ENCODE measurements around the gene SH3BP5L.
"Not testable (repeated sequence)": the region's sequence is repeated elsewhere in the genome, so short reads cannot be mapped to it uniquely, and the experiment has no call there.

The SH3BP5L gene

DNA sequence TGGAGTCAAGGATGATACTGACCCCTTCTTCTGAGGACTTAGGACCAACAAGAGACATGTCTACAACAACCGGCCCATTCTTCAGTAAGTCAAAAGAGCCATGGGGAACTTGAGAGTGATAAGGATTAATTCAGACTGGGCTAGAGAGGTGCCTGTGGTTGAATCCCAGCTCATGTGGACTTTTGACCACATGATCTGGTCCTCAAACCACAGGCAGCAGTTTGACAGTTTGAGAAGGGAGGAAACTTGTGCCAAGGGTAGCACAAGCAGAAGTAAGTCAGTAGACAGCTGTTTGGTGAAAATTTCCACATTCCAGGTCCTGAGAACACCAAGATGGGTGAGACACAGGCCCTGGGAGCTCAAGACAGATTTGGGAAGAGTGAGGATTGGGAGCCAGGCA lies 19.8 kb downstream of the SH3BP5L start:
- Histone ChIP-seq H3K36me3 (ENCODE audit: insufficient read depth, insufficient read length, low read length) (peaks cover 11% of the 10 kb centered on the region), H3K4me3 (ENCODE audit: insufficient read length, low read depth) (no peak overlapping the region), H3K9me3 (ENCODE audit: insufficient read depth, low read length) (no peaks in the 10 kb centered on the region), H3K4me1 (ENCODE audit: insufficient read depth, insufficient read length) (no peaks in the 10 kb centered on the region), H3K27me3 (ENCODE audit: insufficient read depth, insufficient read length) (no peaks in the 10 kb centered on the region), H3K9ac (ENCODE audit: insufficient read length, low read depth) (no peak overlapping the region)
- no peak for DNase-seq (ENCODE audit: low read depth, low spot score)
- TF ChIP-seq YY1 (IDR thresholded peaks at IDR 0.05; ENCODE audit: insufficient read depth, insufficient read length) (no peak), SUZ12 (IDR thresholded peaks at IDR 0.05; ENCODE audit: extremely low read depth, insufficient read depth, insufficient read length) (no peak), ZNF274 (IDR thresholded peaks at IDR 0.05; ENCODE audit: low read depth, low read length) (no peak)

DNA sequence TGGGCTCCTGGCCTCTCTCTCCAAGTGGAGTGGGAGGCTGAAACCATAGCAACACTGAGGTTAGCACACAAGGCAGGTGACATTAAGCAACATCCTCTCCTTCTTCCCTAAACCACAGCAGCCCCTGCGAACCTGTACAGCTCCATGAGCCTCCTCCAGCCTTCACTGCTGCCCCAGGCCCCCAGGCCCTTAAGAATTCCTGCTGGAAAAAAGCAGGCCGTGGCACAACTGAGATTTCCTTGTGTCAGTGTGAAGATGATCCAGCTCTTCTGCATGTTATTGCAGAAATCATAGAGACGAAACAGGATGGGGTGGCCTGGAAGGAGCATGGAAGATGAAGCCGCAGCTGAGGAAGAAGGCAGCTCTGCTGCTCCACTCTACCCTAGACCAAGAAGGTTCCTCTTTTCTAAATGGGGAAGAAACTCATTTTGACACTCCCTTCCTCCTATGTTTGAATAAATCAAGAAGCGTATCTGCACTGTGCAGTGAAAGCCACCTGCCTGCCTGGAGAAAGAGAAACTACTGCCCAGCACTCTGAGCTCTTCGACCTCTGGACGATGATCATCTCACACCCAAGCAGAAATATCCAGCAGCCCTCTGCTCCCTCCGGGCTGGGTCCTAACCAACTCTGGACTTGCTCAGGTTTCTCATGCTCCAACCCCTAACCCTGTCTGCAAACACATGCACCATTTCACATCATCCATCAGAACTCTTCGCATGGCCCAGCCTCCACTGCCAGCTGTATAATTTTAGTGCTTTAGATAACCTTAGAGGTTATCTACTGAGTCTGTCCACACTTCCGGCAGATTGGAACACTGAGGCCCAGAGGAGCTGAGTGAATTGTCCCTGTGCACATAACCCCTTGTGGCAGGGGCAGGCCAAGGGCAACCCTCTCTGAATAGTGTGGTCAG lies 20.7 kb downstream of the SH3BP5L start:
- no peak overlapping the region for H3K9ac ChIP-seq (ENCODE audit: insufficient read length, low read depth)
- no peaks in the 10 kb centered on the region for H3K4me1 ChIP-seq (ENCODE audit: insufficient read depth, insufficient read length)
- DNase-seq (ENCODE audit: low read depth, low spot score): no peak
- no peaks in the 10 kb centered on the region for H3K9me3 ChIP-seq (ENCODE audit: insufficient read depth, low read length)
- peaks cover 3% of the 10 kb centered on the region for H3K36me3 ChIP-seq (ENCODE audit: insufficient read depth, insufficient read length, low read length)
- TF ChIP-seq ZNF274 (IDR thresholded peaks at IDR 0.05; ENCODE audit: low read depth, low read length) (no peak), YY1 (IDR thresholded peaks at IDR 0.05; ENCODE audit: insufficient read depth, insufficient read length) (no peak), SUZ12 (IDR thresholded peaks at IDR 0.05; ENCODE audit: extremely low read depth, insufficient read depth, insufficient read length) (no peak)
- H3K4me3 ChIP-seq (ENCODE audit: insufficient read length, low read depth): no peak overlapping the region
- H3K27me3 ChIP-seq (ENCODE audit: insufficient read depth, insufficient read length): no peaks in the 10 kb centered on the region

DNA sequence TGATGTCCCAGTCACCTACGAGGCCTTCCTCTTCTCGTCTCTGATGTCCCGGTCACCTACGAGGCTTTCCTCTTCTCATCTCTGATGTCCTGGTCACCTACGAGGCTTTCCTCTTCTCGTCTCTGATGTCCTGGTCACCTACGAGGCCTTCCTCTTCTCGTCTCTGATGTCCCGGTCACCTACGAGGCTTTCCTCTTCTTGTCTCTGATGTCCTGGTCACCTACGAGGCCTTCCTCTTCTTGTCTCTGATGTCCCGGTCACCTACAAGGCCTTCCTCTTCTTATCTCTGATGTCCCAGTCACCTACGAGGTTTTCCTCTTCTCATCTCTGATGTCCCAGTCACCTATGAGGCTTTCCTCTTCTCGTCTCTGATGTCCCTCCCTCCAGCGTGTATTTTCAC lies 22.2 kb downstream of the SH3BP5L start:
- not testable (repeated sequence) for H3K4me3 ChIP-seq (ENCODE audit: insufficient read length, low read depth); DNase-seq (ENCODE audit: low read depth, low spot score); H3K27me3 ChIP-seq (ENCODE audit: insufficient read depth, insufficient read length); H3K9me3 ChIP-seq (ENCODE audit: insufficient read depth, low read length); H3K36me3 ChIP-seq (ENCODE audit: insufficient read depth, insufficient read length, low read length); H3K9ac ChIP-seq (ENCODE audit: insufficient read length, low read depth); H3K4me1 ChIP-seq (ENCODE audit: insufficient read depth, insufficient read length)

DNA sequence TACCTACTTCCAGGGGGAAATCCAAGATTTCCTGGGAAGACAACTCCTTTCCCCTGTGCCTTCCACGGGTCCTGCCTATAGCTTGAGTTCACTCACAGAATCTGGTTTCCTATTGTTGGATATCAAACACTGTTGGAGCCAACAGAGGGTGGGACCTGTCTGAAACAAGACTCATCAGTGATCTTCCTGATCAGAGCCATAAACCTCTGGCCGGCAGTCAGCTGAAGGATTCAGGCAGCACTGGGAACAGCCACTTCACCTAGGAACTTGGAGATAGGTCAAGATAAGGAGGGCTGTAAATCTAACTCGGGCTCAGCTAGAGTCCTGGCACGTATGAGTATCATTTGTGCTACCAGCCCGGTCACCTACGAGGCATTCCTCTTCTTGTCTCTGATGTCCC lies 23.3 kb downstream of the SH3BP5L start:
- no peaks in the 10 kb centered on the region for H3K36me3 ChIP-seq (ENCODE audit: insufficient read depth, insufficient read length, low read length)
- no peak for DNase-seq (ENCODE audit: low read depth, low spot score)
- no peaks in the 10 kb centered on the region for H3K4me1 ChIP-seq (ENCODE audit: insufficient read depth, insufficient read length)
- TF ChIP-seq YY1 (IDR thresholded peaks at IDR 0.05; ENCODE audit: insufficient read depth, insufficient read length) (no peak), ZNF274 (IDR thresholded peaks at IDR 0.05; ENCODE audit: low read depth, low read length) (no peak), SUZ12 (IDR thresholded peaks at IDR 0.05; ENCODE audit: extremely low read depth, insufficient read depth, insufficient read length) (no peak)
- H3K9ac ChIP-seq (ENCODE audit: insufficient read length, low read depth): no peak overlapping the region
- no peak overlapping the region for H3K4me3 ChIP-seq (ENCODE audit: insufficient read length, low read depth)
- no peaks in the 10 kb centered on the region for H3K9me3 ChIP-seq (ENCODE audit: insufficient read depth, low read length)
- H3K27me3 ChIP-seq (ENCODE audit: insufficient read depth, insufficient read length): no peaks in the 10 kb centered on the region

DNA sequence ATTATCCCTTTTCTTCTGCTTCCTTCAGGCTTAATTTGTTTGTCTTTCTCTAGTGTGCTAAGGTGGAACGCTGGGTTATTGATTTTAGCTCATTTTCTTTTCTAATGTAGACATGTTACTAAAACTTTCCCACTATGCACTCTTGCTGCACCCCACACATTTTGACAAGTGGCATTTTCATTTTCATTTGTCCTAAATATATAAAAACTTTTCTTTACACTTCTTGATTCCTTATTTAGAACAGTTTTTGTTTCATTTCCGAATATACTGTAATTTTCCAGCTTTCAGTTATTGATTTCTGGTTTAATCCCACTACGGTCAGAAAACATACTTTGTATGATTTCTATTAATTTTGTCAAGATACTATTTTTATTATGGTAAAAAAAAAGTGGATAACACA lies 25.3 kb downstream of the SH3BP5L start:
- Histone ChIP-seq H3K36me3 (ENCODE audit: insufficient read depth, insufficient read length, low read length) (no peaks in the 10 kb centered on the region), H3K27me3 (ENCODE audit: insufficient read depth, insufficient read length) (no peaks in the 10 kb centered on the region), H3K9ac (ENCODE audit: insufficient read length, low read depth) (no peak overlapping the region), H3K4me3 (ENCODE audit: insufficient read length, low read depth) (no peak overlapping the region), H3K9me3 (ENCODE audit: insufficient read depth, low read length) (no peaks in the 10 kb centered on the region), H3K4me1 (ENCODE audit: insufficient read depth, insufficient read length) (no peaks in the 10 kb centered on the region)
- TF ChIP-seq ZNF274 (IDR thresholded peaks at IDR 0.05; ENCODE audit: low read depth, low read length): no peak
- TF ChIP-seq SUZ12 (IDR thresholded peaks at IDR 0.05; ENCODE audit: extremely low read depth, insufficient read depth, insufficient read length): no peak
- no peak for TF ChIP-seq YY1 (IDR thresholded peaks at IDR 0.05; ENCODE audit: insufficient read depth, insufficient read length)
- DNase-seq (ENCODE audit: low read depth, low spot score): no peak

DNA sequence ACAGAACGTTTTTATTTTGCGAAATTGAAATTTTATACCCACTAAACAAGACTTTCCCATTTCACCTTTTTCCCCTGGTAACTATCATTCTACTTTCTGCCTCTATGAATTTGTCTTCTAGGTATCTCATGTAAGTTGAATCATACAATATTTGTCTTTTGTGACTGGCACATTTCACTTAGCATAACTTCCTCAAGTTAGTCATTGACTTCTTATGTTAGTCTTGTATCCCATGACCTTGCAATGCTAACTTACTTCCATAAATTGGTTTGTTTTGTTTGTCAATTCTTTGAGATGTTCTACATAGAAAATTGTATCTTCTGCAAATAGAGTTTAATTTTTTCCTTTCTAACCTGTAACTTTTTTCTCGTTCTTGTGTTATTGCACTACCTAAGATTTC lies 26.9 kb downstream of the SH3BP5L start:
- TF ChIP-seq ZNF274 (IDR thresholded peaks at IDR 0.05; ENCODE audit: low read depth, low read length) (no peak), YY1 (IDR thresholded peaks at IDR 0.05; ENCODE audit: insufficient read depth, insufficient read length) (no peak), SUZ12 (IDR thresholded peaks at IDR 0.05; ENCODE audit: extremely low read depth, insufficient read depth, insufficient read length) (no peak)
- H3K4me3 ChIP-seq (ENCODE audit: insufficient read length, low read depth): no peak overlapping the region
- DNase-seq (ENCODE audit: low read depth, low spot score): no peak
- H3K9ac ChIP-seq (ENCODE audit: insufficient read length, low read depth): no peak overlapping the region
- H3K4me1 ChIP-seq (ENCODE audit: insufficient read depth, insufficient read length): no peaks in the 10 kb centered on the region
- no peaks in the 10 kb centered on the region for H3K36me3 ChIP-seq (ENCODE audit: insufficient read depth, insufficient read length, low read length)
- no peaks in the 10 kb centered on the region for H3K9me3 ChIP-seq (ENCODE audit: insufficient read depth, low read length)
- no peaks in the 10 kb centered on the region for H3K27me3 ChIP-seq (ENCODE audit: insufficient read depth, insufficient read length)

DNA sequence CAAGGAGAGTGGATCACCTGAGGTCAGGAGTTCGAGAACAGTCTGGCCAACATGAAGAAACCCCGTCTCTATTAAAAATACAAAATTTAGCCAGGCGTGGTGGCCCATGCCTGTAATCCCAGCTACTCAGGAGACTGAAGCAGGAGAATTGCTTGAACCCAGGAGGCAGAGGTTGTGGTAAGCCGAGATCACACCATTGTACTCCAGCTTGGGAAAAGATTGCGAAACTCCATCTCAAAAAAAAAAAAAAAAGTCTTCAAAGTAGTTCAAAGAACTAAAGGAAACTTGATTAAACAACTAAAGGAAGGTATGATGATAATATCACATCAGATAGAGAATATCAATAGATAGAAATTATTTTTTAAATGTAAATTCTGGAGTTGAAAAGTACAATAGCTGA lies 31.1 kb downstream of the SH3BP5L start:
- not testable (repeated sequence) for H3K36me3 ChIP-seq (ENCODE audit: insufficient read depth, insufficient read length, low read length); H3K9ac ChIP-seq (ENCODE audit: insufficient read length, low read depth); H3K27me3 ChIP-seq (ENCODE audit: insufficient read depth, insufficient read length); DNase-seq (ENCODE audit: low read depth, low spot score); H3K4me1 ChIP-seq (ENCODE audit: insufficient read depth, insufficient read length); H3K4me3 ChIP-seq (ENCODE audit: insufficient read length, low read depth)
- H3K9me3 ChIP-seq (ENCODE audit: insufficient read depth, low read length): 0 out of 2 replicates have a peak, but pooled peaks cover 11% of the 10 kb centered on the region
